Limb (tissue), 2 donors: ENCODE results near the gene NKAIN2.
"Not testable (repeated sequence)": the region's sequence is repeated elsewhere in the genome, so short reads cannot be mapped to it uniquely, and the experiment has no call there.

Experiments used
- DNase-seq, 2 donors: peaks; one replicate each; pipeline ENCODE4 v3.0.0-alpha.2; 2016; ENCODE audit errors: extremely low spot score in 2 of 2

The NKAIN2 gene

DNA sequence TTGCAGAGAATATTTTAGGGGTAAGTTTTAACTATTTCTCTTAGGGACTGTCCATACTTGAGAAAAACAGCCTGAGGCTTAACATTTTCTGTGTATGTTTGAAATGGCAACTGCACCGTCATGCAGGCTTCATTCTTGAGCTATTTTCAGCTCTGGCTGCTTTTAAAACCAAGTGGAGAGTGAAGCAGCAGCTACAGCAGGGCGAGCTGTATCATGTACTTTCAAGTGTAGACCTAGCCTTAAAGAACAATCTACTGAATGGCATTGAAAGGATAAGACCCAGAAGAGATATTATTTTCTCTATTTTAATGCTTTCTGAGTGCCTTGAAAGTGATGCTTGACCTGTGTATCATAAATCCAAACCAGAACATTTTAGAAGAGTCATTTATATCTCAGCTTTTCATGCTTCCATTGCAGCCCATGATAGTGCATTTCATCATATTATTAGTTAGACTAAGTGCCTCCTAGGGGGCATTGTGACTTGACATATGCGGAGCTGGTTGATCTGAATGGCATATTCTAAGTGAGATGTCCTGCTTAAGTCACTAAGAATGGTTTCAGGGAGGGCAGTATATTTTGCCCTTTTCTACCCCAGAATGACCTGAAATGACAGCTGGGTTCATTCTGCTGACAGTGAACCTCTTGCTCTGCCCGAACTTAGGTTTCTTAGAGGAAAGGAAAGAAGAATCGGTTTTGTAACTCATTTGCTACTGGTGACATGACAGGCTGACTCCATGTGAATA lies 85.3 kb downstream of the NKAIN2 start:
- no peak for DNase-seq

DNA sequence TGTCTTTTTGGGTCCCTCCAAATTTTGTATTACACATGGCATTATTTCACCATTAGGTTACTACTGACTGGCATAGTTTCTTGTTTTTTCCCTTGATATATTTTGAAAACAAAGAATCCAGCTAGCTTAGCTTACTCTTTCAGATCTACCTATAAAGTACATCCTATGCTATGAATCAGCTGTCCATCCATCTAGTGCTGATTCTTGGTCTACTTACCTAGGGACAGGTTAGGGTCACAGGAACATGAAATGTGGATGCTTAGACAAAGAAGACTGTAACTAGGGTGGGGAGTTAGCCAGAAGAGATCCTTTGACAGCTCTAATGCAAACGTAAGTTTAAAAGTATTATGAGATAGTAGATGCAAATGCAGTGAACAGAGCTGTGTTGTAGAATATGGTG lies 91.7 kb downstream of the NKAIN2 start:
- DNase-seq: no peak

DNA sequence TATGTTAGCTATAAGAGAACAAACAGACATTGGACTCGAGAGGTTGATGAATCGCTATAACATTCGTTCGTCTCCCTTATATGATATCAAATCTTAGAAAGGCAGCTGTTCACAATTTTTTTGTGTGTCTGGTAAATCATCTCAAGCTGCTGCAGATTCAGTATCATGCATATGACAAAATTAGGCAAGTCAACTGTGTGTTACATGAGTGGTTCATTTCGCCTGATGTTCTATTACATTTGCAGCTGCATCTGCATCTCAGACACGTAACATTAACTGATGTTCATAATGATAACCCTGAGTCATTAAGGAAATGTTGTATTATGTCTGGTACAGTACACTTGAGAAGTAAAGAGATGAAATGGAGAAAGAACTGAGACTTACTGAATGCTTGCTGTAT lies 92.1 kb downstream of the NKAIN2 start:
- no peak for DNase-seq

DNA sequence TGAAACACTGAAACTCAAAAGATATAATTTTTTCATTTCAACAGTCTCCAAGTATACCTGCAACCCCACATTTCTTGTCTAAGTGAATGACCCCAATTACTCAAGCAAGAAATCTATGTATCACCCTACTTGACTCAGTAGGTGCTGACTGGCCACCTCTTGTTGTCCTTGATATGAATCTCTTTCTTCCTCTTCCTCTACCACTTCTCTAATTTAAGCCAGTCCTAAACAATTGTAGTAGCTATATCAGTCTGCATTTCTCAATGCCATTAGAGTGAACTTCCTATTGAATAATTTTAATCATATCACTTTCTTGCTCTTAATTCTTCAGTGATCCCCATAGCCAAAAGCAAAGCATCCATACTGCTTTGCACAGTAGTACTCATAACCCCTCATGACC lies 93.2 kb downstream of the NKAIN2 start:
- DNase-seq: no peak

DNA sequence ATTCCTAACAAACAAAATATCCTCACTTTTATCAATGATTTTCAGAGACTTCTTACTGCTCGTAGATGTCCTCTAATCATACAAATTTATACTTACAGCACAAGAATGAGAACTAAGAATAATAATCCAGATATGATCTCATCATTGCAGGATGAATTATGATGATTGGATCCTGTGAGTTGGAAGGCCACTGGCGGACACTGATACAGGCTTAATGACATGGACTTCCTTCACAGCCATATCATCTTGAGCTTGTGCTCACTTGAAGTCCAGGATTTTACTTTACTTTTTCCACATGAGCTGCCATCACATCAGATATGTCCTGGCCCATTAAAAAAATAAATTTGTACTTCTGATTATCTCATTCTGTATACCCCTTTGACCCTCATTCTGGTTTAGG lies 94.3 kb downstream of the NKAIN2 start:
- DNase-seq: no peak

DNA sequence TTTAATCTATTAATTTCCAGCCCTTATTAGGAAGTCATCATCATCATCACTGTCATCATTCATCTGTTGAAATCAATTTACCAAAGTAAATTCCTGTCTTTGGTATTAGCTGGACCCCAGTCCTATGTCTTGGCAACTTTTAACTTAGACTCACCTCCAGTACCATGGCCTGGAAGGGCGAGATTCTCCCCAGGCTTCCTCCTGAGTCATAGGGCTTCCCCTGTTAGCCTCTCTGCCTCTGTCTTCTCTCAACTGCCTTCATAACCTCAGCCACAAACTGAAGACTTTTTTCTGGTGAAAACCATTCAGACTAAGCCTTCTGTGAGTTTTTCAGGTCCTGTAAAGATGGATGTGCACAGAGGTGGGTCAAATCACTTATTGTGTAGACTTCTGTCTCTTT lies 95.0 kb downstream of the NKAIN2 start:
- DNase-seq: no peak

DNA sequence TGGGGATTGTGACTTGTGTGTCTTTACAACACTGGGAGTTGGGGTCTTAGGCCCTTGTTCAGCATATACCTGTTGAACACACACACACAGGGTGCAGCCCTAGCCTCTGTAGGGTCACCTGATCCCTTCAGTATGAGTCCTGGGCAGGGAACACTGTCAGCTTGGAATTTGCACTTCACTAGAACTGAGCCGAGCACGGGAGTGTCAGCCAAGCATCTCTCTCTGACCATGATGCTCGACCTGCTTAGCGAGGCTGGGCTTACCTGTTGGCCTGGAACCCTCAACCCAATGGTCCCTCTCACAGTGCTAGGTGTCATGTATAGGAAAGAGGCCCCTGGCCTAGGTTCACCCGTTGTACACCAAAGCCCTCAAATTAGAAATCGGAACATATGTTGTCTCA lies 96.1 kb downstream of the NKAIN2 start:
- no peak for DNase-seq

DNA sequence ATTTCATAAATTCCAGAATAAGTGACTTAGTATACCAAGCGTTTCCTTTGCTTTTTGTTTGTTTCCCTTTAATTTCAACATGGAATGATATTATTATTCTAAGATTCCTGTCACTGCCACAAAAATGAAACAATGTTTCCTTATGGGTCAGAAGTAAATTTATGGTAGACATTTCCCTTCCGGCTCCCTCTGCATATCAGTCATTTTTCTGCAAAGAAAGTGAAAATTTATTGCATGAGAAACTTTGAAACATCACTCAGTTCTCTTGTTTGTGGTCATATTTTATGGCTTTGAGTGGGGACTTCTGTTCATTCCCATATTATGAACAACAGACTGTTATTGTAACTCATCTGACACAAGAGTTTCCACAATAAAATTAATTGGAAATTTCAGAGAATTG lies 97.8 kb downstream of the NKAIN2 start:
- no peak for DNase-seq

DNA sequence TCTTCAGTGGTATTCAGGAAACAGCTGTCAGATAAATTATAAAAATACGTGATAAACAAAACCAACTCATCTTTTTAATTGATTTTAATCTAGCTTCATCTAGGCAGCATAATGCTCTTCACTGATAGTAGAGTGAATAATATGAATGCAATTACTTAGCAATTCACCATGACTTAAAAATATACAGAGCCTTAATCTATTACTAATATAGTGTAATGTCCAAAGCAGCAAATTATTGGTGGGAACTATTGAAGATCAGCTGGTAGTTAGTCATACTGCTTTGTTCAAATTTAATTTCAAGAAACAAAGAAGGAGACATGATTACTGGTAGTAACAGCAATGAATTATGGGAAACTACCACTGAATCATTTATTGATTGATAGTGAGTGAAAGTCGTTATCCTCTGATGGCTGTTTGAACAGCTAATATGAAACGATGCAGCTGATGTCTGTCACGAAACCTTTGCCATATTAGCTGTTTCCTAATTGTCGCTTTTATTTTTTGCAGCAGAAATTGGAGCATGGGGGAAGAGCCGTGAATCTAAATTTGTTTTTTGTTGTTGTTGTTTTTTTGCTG lies 99.2 kb downstream of the NKAIN2 start:
- no peak for DNase-seq

DNA sequence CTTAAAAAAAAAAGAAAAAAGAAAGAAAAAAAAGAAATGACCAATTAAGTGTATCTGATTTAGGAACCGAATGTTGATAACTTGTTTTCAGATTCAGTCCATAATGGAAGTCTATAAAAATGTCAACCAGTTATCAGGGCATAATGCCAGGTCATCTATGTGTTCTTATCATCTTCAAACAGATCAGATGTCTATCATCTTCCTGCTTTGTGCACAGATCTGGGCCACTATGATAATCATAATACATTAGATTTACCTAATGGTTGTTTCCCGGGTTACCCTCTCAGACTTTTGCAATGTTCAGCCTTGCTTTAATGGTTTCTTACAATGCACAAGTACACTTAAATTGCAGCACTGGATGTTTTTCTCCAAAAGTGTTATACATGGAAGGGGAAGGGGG lies 100.6 kb downstream of the NKAIN2 start:
- no peak for DNase-seq

DNA sequence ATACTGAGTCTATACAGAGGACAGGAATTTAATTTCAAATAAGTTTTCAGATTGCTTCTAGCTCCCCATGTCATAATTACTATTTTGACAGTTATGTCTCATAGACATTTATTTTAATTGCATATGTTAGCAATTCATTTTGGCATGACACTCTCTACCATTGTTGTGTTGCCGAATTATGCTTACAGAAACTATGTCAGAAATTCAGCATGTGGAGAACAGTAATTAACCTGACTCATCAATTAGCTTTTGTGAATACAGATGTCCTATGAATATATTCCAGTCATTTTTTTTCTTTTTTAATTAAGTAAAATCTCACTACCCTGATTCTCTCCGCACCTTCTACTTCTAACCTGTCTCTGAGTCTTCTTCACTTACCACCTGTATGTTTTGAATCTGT lies 105.1 kb downstream of the NKAIN2 start:
- DNase-seq: no peak

DNA sequence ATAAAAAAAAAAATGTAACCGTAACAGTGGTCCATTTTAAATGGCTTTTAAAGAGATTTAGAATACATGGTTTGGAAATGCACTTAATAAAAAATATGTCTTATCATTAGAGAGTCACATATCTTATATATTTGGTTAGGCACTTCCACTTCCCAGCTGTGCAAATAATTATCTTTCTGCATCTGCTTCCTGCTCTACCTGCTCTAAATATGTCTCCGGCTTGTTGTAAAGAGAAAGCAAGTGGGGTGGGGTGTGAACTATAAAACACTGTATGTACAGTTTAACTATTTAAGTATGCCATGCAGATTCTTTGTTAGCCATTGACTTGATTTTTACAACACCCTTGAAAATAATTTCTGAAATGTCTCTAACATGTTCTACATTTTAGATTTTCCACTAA lies 106.3 kb downstream of the NKAIN2 start:
- DNase-seq: no peak

DNA sequence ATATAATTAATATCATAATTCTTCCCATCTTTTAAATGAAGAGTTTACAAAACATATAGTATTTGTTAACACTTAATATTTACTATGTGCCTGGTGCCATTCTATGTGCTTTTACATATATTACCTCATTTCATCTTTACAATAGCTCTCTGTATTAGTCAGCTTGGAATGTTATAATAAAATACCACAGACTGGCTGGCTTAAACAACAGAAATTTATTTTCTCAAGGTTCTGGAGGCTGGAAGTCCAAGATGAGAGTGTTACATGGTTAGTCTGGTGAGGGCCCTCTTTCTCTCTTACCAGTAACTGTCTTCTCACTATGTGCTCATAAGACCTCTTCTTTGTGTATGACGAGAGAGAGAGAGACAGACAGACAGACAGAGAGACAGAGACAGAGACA lies 110.2 kb downstream of the NKAIN2 start:
- DNase-seq: no peak

DNA sequence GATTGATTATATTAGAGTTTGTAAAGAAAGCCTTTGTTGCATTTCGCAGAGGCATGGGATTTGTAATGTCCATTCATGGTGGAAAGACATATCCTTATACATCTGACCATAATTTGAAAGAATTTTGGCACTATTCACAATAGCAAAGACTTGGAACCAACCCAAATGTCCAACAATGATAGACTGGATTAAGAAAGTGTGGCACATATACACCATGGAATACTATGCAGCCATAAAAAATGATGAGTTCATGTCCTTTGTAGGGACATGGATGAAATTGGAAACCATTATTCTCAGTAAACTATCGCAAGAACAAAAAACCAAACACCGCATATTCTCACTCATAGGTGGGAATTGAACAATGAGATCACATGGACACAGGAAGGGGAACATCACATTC lies 119.7 kb downstream of the NKAIN2 start:
- DNase-seq: not testable (repeated sequence)

DNA sequence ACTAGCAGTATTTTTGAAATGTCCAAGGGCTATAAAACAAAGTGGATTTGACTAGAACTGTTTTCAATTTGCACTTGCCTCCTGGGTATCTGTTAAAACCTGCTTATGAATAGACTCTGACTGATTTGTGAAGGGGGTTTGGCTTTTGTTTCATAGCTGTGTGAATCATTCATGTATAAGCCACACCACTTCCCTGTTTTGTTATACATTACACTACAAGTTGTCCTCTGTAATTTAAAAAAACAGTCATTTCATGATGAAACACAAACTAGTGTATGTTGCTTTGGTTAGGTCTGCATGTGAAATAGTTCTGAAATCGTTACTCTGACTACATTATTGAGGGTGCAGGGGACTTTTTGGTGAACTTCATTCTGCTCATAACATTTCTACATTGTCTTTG lies 121.7 kb downstream of the NKAIN2 start:
- DNase-seq: no peak

DNA sequence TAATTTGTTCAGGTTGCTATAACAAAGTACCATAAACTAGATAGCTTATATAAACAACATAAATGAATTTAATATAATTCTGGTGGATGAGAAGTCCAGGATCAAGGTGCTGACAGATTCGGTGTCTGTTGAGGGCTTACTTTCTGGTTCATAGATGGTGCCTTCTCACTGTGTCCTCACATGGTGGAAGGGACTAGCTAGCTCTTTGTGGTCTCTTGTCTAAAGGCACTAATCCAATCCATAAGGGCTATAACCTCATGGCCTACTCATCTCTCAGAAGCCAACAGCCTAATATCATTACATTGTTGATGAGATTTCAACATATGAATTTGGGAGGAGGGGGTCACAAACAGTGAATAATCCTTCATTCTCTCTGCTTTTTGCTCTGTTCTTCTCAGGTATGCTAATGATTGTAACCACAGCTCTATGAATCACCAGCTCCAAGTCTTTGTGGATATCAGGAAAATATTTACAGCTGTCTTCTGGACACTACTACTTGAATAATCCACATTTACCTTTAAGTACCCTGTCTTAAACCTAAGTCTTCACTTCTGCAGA lies 122.3 kb downstream of the NKAIN2 start:
- DNase-seq: no peak

DNA sequence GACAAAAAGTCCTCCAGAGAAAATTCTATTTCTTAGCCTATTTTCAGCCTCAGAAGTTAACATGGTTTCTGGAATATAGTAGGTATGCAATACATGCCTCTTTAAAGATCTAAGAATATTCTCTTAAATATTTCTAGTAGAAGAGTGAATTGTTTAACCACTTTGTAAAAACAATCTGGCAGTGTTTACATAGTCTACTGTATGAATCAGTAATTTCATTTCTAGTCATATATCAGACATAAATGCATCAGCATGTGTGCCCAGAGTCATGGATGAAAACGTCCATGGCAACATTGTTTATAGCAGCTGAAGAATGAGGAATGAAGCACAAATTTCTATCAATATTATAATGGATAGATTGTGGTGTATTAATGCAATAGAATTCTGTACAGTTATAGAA lies 124.9 kb downstream of the NKAIN2 start:
- no peak for DNase-seq

DNA sequence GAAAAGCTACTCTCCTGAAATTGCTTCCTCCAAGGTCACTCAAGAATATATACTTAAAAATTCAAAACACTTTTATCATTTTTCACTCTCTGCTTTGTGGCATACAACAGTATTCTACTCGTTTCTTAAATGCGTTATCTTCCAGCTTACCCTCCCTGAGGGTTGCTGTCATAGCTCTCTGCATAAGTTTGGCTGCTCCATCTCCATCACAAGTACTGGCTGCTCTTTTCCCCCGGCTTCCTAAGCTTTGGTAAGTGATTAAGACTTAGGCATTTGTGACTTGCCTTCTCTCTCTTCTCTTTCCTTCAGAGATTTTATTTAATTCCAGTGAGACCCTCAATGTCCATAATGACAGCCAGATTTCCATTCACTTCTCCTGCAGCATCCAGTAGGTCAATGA lies 128.3 kb downstream of the NKAIN2 start:
- no peak for DNase-seq

DNA sequence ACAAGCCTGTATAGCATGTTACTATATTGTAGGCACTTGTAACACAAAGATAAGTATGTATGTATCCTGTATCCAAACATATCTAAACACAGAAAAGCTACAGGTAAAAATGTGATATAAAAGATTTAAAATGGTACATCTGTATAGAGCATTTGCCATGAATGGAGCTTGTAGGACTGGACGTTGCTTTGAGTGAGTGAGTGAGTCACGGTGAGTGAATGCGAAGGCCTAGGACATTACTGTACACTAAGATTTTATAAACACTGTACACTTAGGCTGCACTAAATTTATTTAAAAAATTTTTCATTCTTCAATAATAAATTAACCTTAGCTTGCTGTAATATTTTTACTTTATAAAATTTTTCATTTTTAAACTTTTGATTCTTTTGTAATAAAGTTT lies 136.9 kb downstream of the NKAIN2 start:
- DNase-seq: no peak

DNA sequence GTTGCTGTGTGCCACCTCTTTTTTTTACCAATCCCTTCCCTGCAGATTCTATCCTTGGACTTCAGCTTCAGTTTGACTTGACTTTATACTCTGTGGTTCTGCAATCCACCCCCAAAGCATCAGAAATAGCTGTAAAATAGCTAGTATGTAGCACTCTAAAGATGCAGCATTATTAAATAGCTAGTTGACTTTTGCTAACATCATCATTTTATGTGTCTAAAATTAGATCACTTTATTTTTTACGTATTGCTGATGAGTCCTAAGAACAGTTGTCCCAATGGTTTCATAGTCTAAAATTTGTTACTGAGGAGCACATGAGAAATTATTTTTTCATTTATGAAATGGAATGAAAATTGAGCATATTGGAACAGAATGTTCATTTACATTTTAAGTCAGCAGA lies 138.2 kb downstream of the NKAIN2 start:
- DNase-seq: no peak

DNA sequence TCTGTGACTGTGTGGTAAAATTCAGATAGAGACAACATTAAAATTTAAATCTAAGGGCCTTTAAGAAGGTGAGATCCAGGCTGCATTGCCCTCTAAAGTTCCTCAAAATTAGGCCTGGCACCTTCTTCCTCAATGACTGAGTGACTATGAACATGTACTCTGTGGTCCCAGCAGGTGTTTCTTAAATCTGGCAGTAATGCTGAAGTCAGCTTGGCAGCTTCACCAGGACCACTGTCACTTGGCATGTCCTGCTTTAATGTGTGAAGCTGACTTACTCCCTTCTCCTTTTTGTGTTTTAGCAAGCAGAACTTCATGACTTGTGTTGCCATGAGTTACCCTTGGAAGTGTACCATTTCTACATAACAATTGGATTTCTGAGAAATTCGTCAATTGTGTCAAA lies 141.7 kb downstream of the NKAIN2 start:
- no peak for DNase-seq

DNA sequence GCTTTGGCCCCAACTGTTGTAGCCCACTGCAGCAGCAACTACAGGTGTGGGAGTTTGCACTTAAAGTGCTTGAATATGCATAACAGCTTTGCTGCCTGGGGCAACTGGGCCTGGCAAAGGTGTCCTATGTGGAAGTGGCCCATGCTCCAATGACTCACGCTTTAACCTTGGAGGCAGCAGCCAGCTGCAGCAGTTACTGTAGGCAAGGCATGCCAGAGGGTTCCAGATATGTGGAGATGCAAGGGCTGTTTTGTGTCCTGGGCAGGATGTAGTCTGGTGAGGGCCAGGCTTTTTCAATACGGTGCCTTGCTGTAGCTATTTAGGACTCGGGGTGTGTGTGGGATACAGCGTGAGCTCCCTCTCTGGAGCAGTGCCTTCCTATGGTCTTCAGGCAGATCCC lies 150.3 kb downstream of the NKAIN2 start:
- DNase-seq: no peak

DNA sequence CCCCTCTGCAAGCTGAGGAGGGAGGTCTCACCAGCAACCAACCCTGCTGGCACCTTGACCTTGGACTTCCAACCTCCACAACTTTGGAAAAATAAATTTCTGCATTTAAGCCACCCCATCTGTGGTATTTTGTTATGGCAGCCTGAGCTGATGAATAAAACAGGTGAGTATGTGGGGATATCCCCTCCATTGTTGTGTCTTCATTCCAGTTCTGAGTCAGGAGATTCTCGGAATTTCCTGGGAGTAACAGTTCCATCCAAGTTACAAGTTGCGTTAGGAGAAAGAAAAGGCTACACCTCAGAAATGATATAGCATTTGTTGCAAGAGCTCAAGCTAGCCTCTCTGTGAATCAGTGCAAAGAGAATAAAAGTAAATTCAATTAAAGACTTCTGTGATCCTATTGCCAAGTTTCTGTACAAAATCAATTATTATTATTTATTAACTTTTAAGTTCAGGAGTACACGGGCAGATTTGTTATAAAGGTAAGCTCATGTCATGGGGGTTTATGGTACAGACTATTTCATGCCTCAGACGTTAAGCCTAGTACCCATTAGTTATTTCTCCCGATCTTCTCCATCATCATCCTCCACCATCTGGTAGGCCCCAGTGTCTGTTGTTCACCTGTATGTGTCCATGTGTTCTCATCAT lies 153.0 kb downstream of the NKAIN2 start:
- no peak for DNase-seq
